ENCODE data around the gene CEACAM8.
"Not testable (repeated sequence)": the region's sequence is repeated elsewhere in the genome, so short reads cannot be mapped to it uniquely, and the experiment has no call there.

DNA sequence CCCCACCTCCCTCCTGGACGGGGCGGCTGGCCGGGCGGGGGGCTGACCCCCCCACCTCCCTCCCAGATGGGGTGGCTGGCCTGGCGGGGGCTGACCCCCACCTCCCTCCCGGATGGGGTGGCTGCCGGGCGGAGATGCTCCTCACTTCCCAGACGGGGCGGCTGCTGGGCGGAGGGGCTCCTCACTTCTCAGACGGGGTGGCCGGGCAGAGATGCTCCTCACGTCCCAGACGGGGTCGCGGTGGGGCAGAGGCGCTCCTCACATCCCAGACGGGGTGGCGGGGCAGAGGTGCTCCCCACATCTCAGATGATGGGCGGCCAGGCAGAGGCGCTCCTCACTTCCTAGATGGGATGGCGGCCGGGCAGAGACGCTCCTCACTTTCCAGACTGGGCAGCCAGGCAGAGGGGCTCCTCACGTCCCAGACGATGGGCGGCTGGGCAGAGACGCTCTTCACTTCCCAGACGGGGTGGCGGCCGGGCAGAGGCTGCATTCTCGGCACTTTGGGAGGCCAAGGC, 15.7 kb upstream of the CEACAM8 start:
- TF ChIP-seq CTCF (IDR thresholded peaks at IDR 0.05); POLR2A (IDR thresholded peaks at IDR 0.05; ENCODE audit: low read length); RCOR1 (IDR thresholded peaks at IDR 0.05; ENCODE audit: low read depth, low read length); ESRRA (IDR thresholded peaks at IDR 0.05; ENCODE audit: borderline replicate concordance, low read length); JUNB (IDR thresholded peaks at IDR 0.05); CEBPB (IDR thresholded peaks at IDR 0.05): not testable (repeated sequence)

All from A549 (cell line).